HCT116 (cell line): ENCODE measurements around the gene GEMIN7. TPM values are rescaled to one million over a fixed set of nuclear protein-coding genes. Genes with fewer than 3 reads are reported as not detected.

Source experiments
- ATAC-seq: fragments of 200-7000 bp; cut with Tn5 transposase; 2 replicates; pipeline ENCODE4 v1.9.1; 2020; ENCODE audit warnings: mild to moderate bottlenecking, moderate library complexity
- BruUV-seq: library from RNA; stranded (reverse); fragments of 400-500 nt; replicated peaks from 2 replicates; lab custom pipeline; 2021; lab: Mats Ljungman, UMichigan
- CTCF ChIA-PET: fragments of 300-600 bp; sonication (Branson Sonifier 250); formaldehyde crosslinking; loops from one replicate; lab custom pipeline; 2021; ENCODE audit warnings: antibody characterized with exemption; lab: Charles Lee
- POLR2A ChIA-PET: fragments of 300-600, 350-600 bp; sonication (Branson Sonifier 250); formaldehyde crosslinking; loops from one replicate; lab custom pipeline; 2021; ENCODE audit warnings: antibody characterized with exemption; lab: Charles Lee
- RAD21 ChIA-PET, 2 experiments: fragments of 300-600 bp; sonication (Branson Sonifier 250); formaldehyde crosslinking; loops; one replicate each; lab custom pipeline; 2023; ENCODE audit warnings: low total read pairs in 2 of 2; ENCODE audit not compliant: uncharacterized antibody in 2 of 2, unreplicated experiment in 2 of 2, low non-redundant PET in 1 of 2; lab: Charles Lee
- DNase-seq: peaks from one replicate; pipeline ENCODE4 v3.0.0-alpha.2; 2010; ENCODE audit warnings: low read depth, low spot score
- H2AFZ ChIP-seq: fragments of 200-600 bp; shearing (Covaris generic), sonication (generic); 2 replicates; pipeline ENCODE4 v1.6.1; 2017; ENCODE audit warnings: low read depth, mixed run types, mixed read lengths, antibody characterized with exemption, low read length; ENCODE audit not compliant: poor library complexity, severe bottlenecking
- H3K27ac ChIP-seq: 2 replicates; pipeline ENCODE4 v1.5.1; 2012; ENCODE audit warnings: low read depth, low read length
- H3K27me3 ChIP-seq: fragments of 200-600 bp; sonication (generic); 2 replicates; pipeline ENCODE4 v1.6.1; 2016; ENCODE audit warnings: mixed run types, low read length, mixed read lengths; ENCODE audit not compliant: insufficient read depth
- H3K36me3 ChIP-seq, 2 experiments: fragments of 200-500 bp in 1 of 2; fragments of 200-600 bp in 1 of 2; sonication (Bioruptor generic) in 1 of 2; sonication (generic) in 1 of 2; 2 replicates each; pipeline versions ENCODE4 v1.5.1 to v1.6.1; 2014 to 2016; ENCODE audit warnings: low read length in 2 of 2, inconsistent platforms in 1 of 2, mixed read lengths in 1 of 2, mixed run types in 1 of 2; ENCODE audit not compliant: insufficient read depth in 2 of 2, control insufficient read depth in 1 of 2
- H3K4me1 ChIP-seq, 2 experiments: fragments of 200-600 bp in 1 of 2; sonication (generic) in 1 of 2; 2 replicates each; pipeline versions ENCODE4 v1.5.1 to v1.6.1; 2012 to 2017; ENCODE audit warnings: low read length in 2 of 2, inconsistent platforms in 1 of 2, mild to moderate bottlenecking in 1 of 2, mixed read lengths in 1 of 2, mixed run types in 1 of 2, moderate library complexity in 1 of 2; ENCODE audit not compliant: insufficient read depth in 2 of 2, control insufficient read depth in 1 of 2
- H3K4me2 ChIP-seq: fragments of 200-600 bp; sonication (generic); 2 replicates; pipeline ENCODE4 v1.6.1; 2017; ENCODE audit warnings: mixed run types, low read length, mixed read lengths
- H3K4me3 ChIP-seq, 2 experiments: fragments of 200-600 bp in 1 of 2; sonication (generic) in 1 of 2; replicated peaks in 1 of 2; 2 replicates each; pipeline ENCODE4 v1.5.1; 2011 to 2016; ENCODE audit warnings: low read length in 2 of 2, control low read depth in 1 of 2, low read depth in 1 of 2, mild to moderate bottlenecking in 1 of 2, mixed read lengths in 1 of 2, mixed run types in 1 of 2
- H3K79me2 ChIP-seq: fragments of 200-600 bp; sonication (generic); 2 replicates; pipeline ENCODE4 v1.6.1; 2017; ENCODE audit warnings: mild to moderate bottlenecking, mixed run types, low read length, moderate library complexity, mixed read lengths; ENCODE audit not compliant: insufficient read depth
- H3K9ac ChIP-seq: fragments of 200-600 bp; sonication (generic); 2 replicates; pipeline ENCODE4 v1.6.1; 2016; ENCODE audit warnings: low read length, mixed read lengths
- H3K9me2 ChIP-seq: fragments of 200-600 bp; sonication (generic), shearing (Covaris generic); 2 replicates; pipeline ENCODE4 v1.6.1; 2017; ENCODE audit warnings: mixed run types, mild to moderate bottlenecking, moderate library complexity; ENCODE audit not compliant: insufficient read depth
- H3K9me3 ChIP-seq, 2 experiments: fragments of 200-500 bp in 1 of 2; fragments of 200-600 bp in 1 of 2; sonication (Bioruptor generic) in 1 of 2; sonication (generic) in 1 of 2; 2 replicates each; pipeline ENCODE4 v1.6.1; 2014 to 2017; ENCODE audit warnings: low read length in 2 of 2, mixed read lengths in 2 of 2, inconsistent platforms in 1 of 2, low read depth in 1 of 2, mild to moderate bottlenecking in 1 of 2, mixed run types in 1 of 2, moderate library complexity in 1 of 2; ENCODE audit not compliant: control insufficient read depth in 1 of 2, insufficient read depth in 1 of 2
- H4K20me1 ChIP-seq: fragments of 200-600 bp; sonication (generic), shearing (Covaris generic); 2 replicates; pipeline ENCODE4 v1.6.1; 2017; ENCODE audit warnings: mixed run types, mild to moderate bottlenecking, moderate library complexity; ENCODE audit not compliant: insufficient read depth
- ELF1 ChIP-seq: IDR thresholded peaks from 2 replicates; pipeline ENCODE4 v1.6.1; 2012; ENCODE audit warnings: low read depth, borderline replicate concordance
- intact Hi-C: fragments of 100-400 bp; cut with micrococcal nuclease; formaldehyde crosslinking; loops from 2 replicates; pipeline ENCODE4 v1.10.0; 2022
- total RNA-seq: library from RNA; stranded (reverse); gene quantifications from one replicate; pipeline ENCODE4 v1.2.1, GENCODE V29; 2021; ENCODE audit not compliant: unreplicated experiment
- TF ChIP-seq, protein P1 (sequence below): IDR thresholded peaks from 2 replicates; pipeline ENCODE4 v1.6.1; 2012; ENCODE audit warnings: low read depth
- TF ChIP-seq, protein P2 (sequence below): IDR thresholded peaks from 2 replicates; pipeline ENCODE4 v1.6.1; 2011; ENCODE audit warnings: mild to moderate bottlenecking, low read length, moderate library complexity; ENCODE audit not compliant: insufficient replicate concordance; ENCODE audit errors: extremely low read depth

Gene GEMIN7
- total RNA-seq, 1 experiment from 2014 or later: 35.4 TPM

DNA sequence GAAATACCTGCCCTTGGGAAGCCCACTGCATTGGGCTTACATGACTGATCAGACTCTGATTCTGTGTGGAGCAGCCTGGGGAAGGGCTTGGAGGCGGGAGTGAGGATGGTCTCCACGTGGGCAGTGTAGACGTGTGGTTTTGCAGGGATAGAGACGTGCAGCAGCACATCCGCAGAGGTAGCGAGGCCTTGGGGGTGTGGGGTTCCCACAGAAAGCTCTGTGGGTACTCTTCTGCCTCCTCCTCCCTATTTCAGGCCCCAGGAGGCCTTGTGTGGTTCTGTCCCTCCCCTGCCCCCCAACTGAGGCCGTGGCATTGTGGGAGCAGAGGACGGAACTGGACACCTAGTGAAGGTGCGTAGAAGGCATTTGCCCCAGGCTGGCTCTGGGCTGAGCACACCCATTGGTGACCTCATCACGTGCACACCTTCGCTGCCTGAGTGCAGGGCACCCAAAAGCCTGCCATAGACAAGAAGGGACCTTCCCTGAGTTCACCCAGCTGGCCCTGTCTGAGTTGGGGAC lies 42.8 kb downstream of the GEMIN7 start:
- Histone ChIP-seq H3K36me3 (no peaks in the 10 kb centered on the region), H4K20me1 (no peaks in the 10 kb centered on the region), H3K9ac (no peak overlapping the region), H3K27me3 (no peaks in the 10 kb centered on the region), H3K4me2 (no peak overlapping the region), H3K4me1 (peaks cover 0 to 4% of the 10 kb centered on the region in 2 experiments; a peak in 3 of 4 replicates), H3K9me3 (no peaks in the 10 kb centered on the region), H3K27ac (no peak overlapping the region), H3K79me2 (peaks cover 74% of the 10 kb centered on the region), H3K4me3 (no peak overlapping the region), H2AFZ (no peak overlapping the region), H3K9me2 (no peaks in the 10 kb centered on the region)
- BruUV-seq: no TSS peak
- TF ChIP-seq, protein P1, sequence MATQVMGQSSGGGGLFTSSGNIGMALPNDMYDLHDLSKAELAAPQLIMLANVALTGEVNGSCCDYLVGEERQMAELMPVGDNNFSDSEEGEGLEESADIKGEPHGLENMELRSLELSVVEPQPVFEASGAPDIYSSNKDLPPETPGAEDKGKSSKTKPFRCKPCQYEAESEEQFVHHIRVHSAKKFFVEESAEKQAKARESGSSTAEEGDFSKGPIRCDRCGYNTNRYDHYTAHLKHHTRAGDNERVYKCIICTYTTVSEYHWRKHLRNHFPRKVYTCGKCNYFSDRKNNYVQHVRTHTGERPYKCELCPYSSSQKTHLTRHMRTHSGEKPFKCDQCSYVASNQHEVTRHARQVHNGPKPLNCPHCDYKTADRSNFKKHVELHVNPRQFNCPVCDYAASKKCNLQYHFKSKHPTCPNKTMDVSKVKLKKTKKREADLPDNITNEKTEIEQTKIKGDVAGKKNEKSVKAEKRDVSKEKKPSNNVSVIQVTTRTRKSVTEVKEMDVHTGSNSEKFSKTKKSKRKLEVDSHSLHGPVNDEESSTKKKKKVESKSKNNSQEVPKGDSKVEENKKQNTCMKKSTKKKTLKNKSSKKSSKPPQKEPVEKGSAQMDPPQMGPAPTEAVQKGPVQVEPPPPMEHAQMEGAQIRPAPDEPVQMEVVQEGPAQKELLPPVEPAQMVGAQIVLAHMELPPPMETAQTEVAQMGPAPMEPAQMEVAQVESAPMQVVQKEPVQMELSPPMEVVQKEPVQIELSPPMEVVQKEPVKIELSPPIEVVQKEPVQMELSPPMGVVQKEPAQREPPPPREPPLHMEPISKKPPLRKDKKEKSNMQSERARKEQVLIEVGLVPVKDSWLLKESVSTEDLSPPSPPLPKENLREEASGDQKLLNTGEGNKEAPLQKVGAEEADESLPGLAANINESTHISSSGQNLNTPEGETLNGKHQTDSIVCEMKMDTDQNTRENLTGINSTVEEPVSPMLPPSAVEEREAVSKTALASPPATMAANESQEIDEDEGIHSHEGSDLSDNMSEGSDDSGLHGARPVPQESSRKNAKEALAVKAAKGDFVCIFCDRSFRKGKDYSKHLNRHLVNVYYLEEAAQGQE: no peak
- TF ChIP-seq ELF1: no peak
- TF ChIP-seq, protein P2, sequence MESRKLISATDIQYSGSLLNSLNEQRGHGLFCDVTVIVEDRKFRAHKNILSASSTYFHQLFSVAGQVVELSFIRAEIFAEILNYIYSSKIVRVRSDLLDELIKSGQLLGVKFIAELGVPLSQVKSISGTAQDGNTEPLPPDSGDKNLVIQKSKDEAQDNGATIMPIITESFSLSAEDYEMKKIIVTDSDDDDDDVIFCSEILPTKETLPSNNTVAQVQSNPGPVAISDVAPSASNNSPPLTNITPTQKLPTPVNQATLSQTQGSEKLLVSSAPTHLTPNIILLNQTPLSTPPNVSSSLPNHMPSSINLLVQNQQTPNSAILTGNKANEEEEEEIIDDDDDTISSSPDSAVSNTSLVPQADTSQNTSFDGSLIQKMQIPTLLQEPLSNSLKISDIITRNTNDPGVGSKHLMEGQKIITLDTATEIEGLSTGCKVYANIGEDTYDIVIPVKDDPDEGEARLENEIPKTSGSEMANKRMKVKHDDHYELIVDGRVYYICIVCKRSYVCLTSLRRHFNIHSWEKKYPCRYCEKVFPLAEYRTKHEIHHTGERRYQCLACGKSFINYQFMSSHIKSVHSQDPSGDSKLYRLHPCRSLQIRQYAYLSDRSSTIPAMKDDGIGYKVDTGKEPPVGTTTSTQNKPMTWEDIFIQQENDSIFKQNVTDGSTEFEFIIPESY: no peak
- ChIA-PET RAD21 (no interaction called here), CTCF (no interaction called here), POLR2A (no interaction called here)
- intact Hi-C loops: no loop called here
- DNase-seq (no peak), ATAC-seq (no peak)
